Stimulated activated naive CD8-positive, alpha-beta T cell treated with anti-CD3 and anti-CD28 coated beads, Interleukin-15, amount 100 ng/mL, for 72 hours (primary cell): Measurements from ENCODE around the gene PTPN23.

Experiments used
- ATAC-seq: fragments of 150-1000 bp; cut with Tn5 transposase; 2 replicates; pipeline ENCODE4 v1.10.0; 2021; ENCODE audit warnings: mild to moderate bottlenecking, moderate library complexity
- DNase-seq, 2 donors: peaks; one replicate each; pipeline ENCODE4 v3.0.0; 2021 to 2022
- H3K27ac Mint-ChIP-seq, 2 donors: one replicate each; pipeline ENCODE4 v1.8.0; 2022; ENCODE audit warnings: mild to moderate bottlenecking in 2 of 2, mixed read lengths in 2 of 2, moderate library complexity in 2 of 2
- H3K27me3 Mint-ChIP-seq: one replicate; pipeline ENCODE4 v1.8.0; 2022; ENCODE audit warnings: mixed read lengths
- H3K4me1 Mint-ChIP-seq: one replicate; pipeline ENCODE4 v1.8.0; 2022; ENCODE audit warnings: mild to moderate bottlenecking, mixed read lengths
- H3K4me3 Mint-ChIP-seq, 2 donors: one replicate each; pipeline ENCODE4 v1.8.0; 2022; ENCODE audit warnings: mild to moderate bottlenecking in 2 of 2, mixed read lengths in 2 of 2, moderate library complexity in 1 of 2
- H3K9me3 Mint-ChIP-seq, 2 donors: one replicate each; pipeline ENCODE4 v1.8.0; 2022; ENCODE audit warnings: mixed read lengths in 2 of 2

The PTPN23 gene

DNA sequence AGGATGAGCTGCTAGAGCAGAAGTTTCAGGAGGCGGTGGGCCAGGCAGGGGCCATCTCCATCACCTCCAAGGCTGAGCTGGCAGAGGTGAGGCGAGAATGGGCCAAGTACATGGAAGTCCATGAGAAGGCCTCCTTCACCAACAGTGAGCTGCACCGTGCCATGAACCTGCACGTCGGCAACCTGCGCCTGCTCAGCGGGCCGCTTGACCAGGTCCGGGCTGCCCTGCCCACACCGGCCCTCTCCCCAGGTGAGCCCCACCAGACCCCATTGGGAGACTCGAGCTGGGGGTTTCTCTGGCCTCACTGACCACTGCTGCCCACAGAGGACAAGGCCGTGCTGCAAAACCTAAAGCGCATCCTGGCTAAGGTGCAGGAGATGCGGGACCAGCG lies 28.0 kb downstream of the PTPN23 start:
- no peak for DNase-seq
- no peak for ATAC-seq
- H3K27ac Mint-ChIP-seq: no peak overlapping the region
- H3K4me3 Mint-ChIP-seq: no peak overlapping the region
- H3K27me3 Mint-ChIP-seq: no peaks in the 10 kb centered on the region
- H3K9me3 Mint-ChIP-seq: no peaks in the 10 kb centered on the region
- no peaks in the 10 kb centered on the region for H3K4me1 Mint-ChIP-seq

GRCh38 chr3:47409284-47409683 lies 28.5 kb downstream of the PTPN23 start:
- Mint-ChIP-seq H3K4me3 (no peak overlapping the region), H3K9me3 (no peaks in the 10 kb centered on the region), H3K4me1 (no peaks in the 10 kb centered on the region), H3K27ac (no peak overlapping the region), H3K27me3 (no peaks in the 10 kb centered on the region)
- ATAC-seq (no peak), DNase-seq (no peak)

- no peak overlapping the region for H3K4me3 Mint-ChIP-seq
- ATAC-seq (peak; percentile 18), DNase-seq (no peak)
- no peaks in the 10 kb centered on the region for H3K27me3 Mint-ChIP-seq
- H3K4me1 Mint-ChIP-seq: no peaks in the 10 kb centered on the region
- H3K27ac Mint-ChIP-seq: no peak overlapping the region
- no peaks in the 10 kb centered on the region for H3K9me3 Mint-ChIP-seq
These were observed 29.0 kb downstream of the PTPN23 start for GRCh38 chr3:47409688-47410416.

DNA sequence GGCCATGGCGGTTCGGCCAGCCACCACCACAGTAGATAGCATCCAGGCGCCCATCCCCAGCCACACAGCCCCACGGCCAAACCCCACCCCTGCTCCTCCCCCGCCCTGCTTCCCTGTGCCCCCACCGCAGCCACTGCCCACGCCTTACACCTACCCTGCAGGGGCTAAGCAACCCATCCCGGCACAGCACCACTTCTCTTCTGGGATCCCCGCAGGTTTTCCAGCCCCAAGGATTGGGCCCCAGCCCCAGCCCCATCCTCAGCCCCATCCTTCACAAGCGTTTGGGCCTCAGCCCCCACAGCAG lies 29.5 kb downstream of the PTPN23 start:
- DNase-seq: no peak
- peak overlapping the region in 1 of 2 donors; percentile 66 for H3K27ac Mint-ChIP-seq
- H3K4me3 Mint-ChIP-seq: no peak overlapping the region
- H3K4me1 Mint-ChIP-seq: peaks cover 4% of the 10 kb centered on the region
- ATAC-seq: peak; percentile 1
- no peaks in the 10 kb centered on the region for H3K27me3 Mint-ChIP-seq
- H3K9me3 Mint-ChIP-seq: no peaks in the 10 kb centered on the region

GRCh38 chr3:47410801-47411646 lies 30.2 kb downstream of the PTPN23 start:
- peak; percentile 26 for ATAC-seq
- peak overlapping the region in 1 of 2 donors; percentile 66 for H3K27ac Mint-ChIP-seq
- H3K9me3 Mint-ChIP-seq: no peaks in the 10 kb centered on the region
- no peaks in the 10 kb centered on the region for H3K27me3 Mint-ChIP-seq
- H3K4me3 Mint-ChIP-seq: no peak overlapping the region
- peaks cover 10% of the 10 kb centered on the region for H3K4me1 Mint-ChIP-seq
- DNase-seq: no peak

- Mint-ChIP-seq H3K4me1 (peaks cover 11% of the 10 kb centered on the region), H3K27ac (peak overlapping the region in 1 of 2 donors; percentile 24), H3K4me3 (no peak overlapping the region)
These were observed 31.1 kb downstream of the PTPN23 start for GRCh38 chr3:47411696-47412452.

GRCh38 chr3:47412453-47412756 lies 31.6 kb downstream of the PTPN23 start:
- H3K9me3 Mint-ChIP-seq: no peaks in the 10 kb centered on the region
- H3K27ac Mint-ChIP-seq: no peak overlapping the region
- peaks cover 11% of the 10 kb centered on the region for H3K4me1 Mint-ChIP-seq
- no peak for DNase-seq
- H3K4me3 Mint-ChIP-seq: no peak overlapping the region
- H3K27me3 Mint-ChIP-seq: no peaks in the 10 kb centered on the region
- no peak for ATAC-seq

More at GRCh38 chr3:47411696-47412452, 31.1 kb downstream of the PTPN23 start:
- DNase-seq: no peak
- H3K9me3 Mint-ChIP-seq: no peaks in the 10 kb centered on the region
- no peaks in the 10 kb centered on the region for H3K27me3 Mint-ChIP-seq
- ATAC-seq: no peak

DNA sequence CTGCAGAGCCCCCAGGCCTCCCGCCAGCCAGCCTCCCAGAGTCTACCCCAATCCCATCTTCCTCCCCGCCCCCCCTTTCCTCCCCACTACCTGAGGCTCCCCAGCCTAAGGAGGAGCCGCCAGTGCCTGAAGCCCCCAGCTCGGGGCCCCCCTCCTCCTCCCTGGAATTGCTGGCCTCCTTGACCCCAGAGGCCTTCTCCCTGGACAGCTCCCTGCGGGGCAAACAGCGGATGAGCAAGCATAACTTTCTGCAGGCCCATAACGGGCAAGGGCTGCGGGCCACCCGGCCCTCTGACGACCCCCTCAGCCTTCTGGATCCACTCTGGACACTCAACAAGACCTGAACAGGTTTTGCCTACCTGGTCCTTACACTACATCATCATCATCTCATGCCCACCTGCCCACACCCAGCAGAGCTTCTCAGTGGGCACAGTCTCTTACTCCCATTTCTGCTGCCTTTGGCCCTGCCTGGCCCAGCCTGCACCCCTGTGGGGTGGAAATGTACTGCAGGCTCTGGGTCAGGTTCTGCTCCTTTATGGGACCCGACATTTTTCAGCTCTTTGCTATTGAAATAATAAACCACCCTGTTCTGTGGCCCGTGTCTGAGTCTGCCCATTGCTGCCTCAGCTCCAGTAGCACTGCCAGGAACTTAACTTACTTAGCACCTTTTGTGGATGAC lies 32.2 kb downstream of the PTPN23 start:
- H3K27ac Mint-ChIP-seq: peak overlapping the region; percentile 46 to 89
- DNase-seq: no peak
- no peaks in the 10 kb centered on the region for H3K27me3 Mint-ChIP-seq
- no peak for ATAC-seq
- H3K9me3 Mint-ChIP-seq: no peaks in the 10 kb centered on the region
- no peak overlapping the region for H3K4me3 Mint-ChIP-seq
- H3K4me1 Mint-ChIP-seq: peaks cover 11% of the 10 kb centered on the region

DNA sequence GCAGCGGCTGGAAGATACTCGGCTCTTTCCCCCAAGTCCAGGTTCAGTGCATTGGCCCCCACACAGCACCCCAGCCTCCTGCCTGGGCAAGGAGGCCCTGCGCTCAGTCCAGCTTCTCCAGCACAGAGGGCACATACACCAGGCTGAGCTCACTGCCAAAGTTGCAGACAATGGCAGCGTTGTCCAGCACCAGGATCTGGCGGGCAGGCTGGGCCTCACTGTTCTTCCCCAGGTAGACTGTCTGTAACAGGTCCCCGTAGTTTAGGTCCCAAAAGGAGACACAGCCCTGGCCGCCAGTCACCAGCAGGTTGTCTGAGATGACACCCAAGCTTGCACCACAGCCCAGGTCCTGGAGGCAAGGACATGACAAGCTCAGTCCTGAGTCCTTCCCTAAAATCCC lies 32.9 kb downstream of the PTPN23 start:
- Mint-ChIP-seq H3K27me3 (no peaks in the 10 kb centered on the region), H3K4me1 (peaks cover 11% of the 10 kb centered on the region), H3K4me3 (no peak overlapping the region), H3K27ac (no peak overlapping the region), H3K9me3 (no peaks in the 10 kb centered on the region)
- DNase-seq (no peak), ATAC-seq (no peak)

GRCh38 chr3:47414161-47414564 lies 33.3 kb downstream of the PTPN23 start:
- ATAC-seq (no peak), DNase-seq (no peak)
- peaks cover 11% of the 10 kb centered on the region for H3K4me1 Mint-ChIP-seq
- no peaks in the 10 kb centered on the region for H3K9me3 Mint-ChIP-seq
- H3K4me3 Mint-ChIP-seq: no peak overlapping the region
- no peaks in the 10 kb centered on the region for H3K27me3 Mint-ChIP-seq
- peak overlapping the region in 1 of 2 donors; percentile 34 for H3K27ac Mint-ChIP-seq

- DNase-seq (no peak), ATAC-seq (no peak)
- H3K9me3 Mint-ChIP-seq: no peaks in the 10 kb centered on the region
- H3K4me1 Mint-ChIP-seq: peaks cover 11% of the 10 kb centered on the region
- no peaks in the 10 kb centered on the region for H3K27me3 Mint-ChIP-seq
- no peak overlapping the region for H3K27ac Mint-ChIP-seq
- no peak overlapping the region for H3K4me3 Mint-ChIP-seq
These were observed 34.1 kb downstream of the PTPN23 start for GRCh38 chr3:47414666-47415587.

GRCh38 chr3:47416041-47416440 lies 35.2 kb downstream of the PTPN23 start:
- ATAC-seq (no peak), DNase-seq (no peak)
- Mint-ChIP-seq H3K9me3 (no peaks in the 10 kb centered on the region), H3K27ac (peak overlapping the region in 1 of 2 donors; percentile 82), H3K4me3 (no peak overlapping the region), H3K4me1 (peaks cover 19% of the 10 kb centered on the region), H3K27me3 (no peaks in the 10 kb centered on the region)

GRCh38 chr3:47418167-47419082 lies 37.6 kb downstream of the PTPN23 start:
- Mint-ChIP-seq H3K4me3 (no peak overlapping the region), H3K9me3 (no peaks in the 10 kb centered on the region), H3K4me1 (peaks cover 43% of the 10 kb centered on the region), H3K27ac (peak overlapping the region in 1 of 2 donors; percentile 77), H3K27me3 (no peaks in the 10 kb centered on the region)
- ATAC-seq (peak; percentile 8), DNase-seq (no peak)
